ENCODE data around the gene FAAP24.
"Not testable (repeated sequence)": the region's sequence is repeated elsewhere in the genome, so short reads cannot be mapped to it uniquely, and the experiment has no call there.

FAAP24 gene

GRCh38 chr19:32997716-32998355, 25.8 kb downstream of the FAAP24 start:
- DNase-seq (ENCODE audit: extremely low read depth, insufficient read length) = no peak
- TF ChIP-seq CTCF (IDR thresholded peaks at IDR 0.05; ENCODE audit: insufficient read depth, low read length, poor library complexity, severe bottlenecking) = no peak
- H3K27me3 ChIP-seq (replicated peaks; ENCODE audit: control insufficient read depth, insufficient read depth, low read length) = no peaks in the 10 kb centered on the region
- H3K4me3 ChIP-seq (replicated peaks; ENCODE audit: low read depth, low read length) = no peak overlapping the region
- no peaks in the 10 kb centered on the region for H3K36me3 ChIP-seq (ENCODE audit: control insufficient read depth, insufficient read depth, low read length)

- no peaks in the 10 kb centered on the region for H3K27me3 ChIP-seq (replicated peaks; ENCODE audit: control insufficient read depth, insufficient read depth, low read length)
- no peak for TF ChIP-seq CTCF (IDR thresholded peaks at IDR 0.05; ENCODE audit: insufficient read depth, low read length, poor library complexity, severe bottlenecking)
- no peaks in the 10 kb centered on the region for H3K36me3 ChIP-seq (ENCODE audit: control insufficient read depth, insufficient read depth, low read length)
- H3K4me3 ChIP-seq (replicated peaks; ENCODE audit: low read depth, low read length) = no peak overlapping the region
- DNase-seq (ENCODE audit: extremely low read depth, insufficient read length) = no peak
Observed at GRCh38 chr19:32998722-32999121, 26.7 kb downstream of the FAAP24 start.

DNA sequence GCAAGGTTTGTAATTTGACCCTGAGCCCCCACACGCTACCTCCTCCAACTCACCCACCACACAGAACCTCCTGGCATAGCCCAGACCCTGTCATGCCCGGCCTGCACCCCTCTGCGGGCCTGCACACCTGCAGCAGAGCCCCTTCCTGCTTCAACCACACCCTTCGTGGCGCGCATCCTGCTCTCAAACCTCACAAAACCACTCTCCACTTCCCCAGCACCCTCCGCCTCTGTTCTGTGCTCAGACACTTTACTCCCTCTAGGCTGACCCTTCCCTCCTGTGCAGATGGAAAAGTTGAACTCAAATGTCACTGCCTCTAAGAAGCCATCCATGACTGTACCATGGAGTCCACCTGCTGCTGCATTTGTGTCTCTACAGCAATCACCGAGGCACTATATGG, 28.5 kb downstream of the FAAP24 start:
- H3K27me3 ChIP-seq (replicated peaks; ENCODE audit: control insufficient read depth, insufficient read depth, low read length) = no peaks in the 10 kb centered on the region
- H3K4me3 ChIP-seq (replicated peaks; ENCODE audit: low read depth, low read length) = no peak overlapping the region

GRCh38 chr19:33000910-33001309, 28.9 kb downstream of the FAAP24 start:
- Histone ChIP-seq H3K4me3 (replicated peaks; ENCODE audit: low read depth, low read length) (no peak overlapping the region), H3K36me3 (ENCODE audit: control insufficient read depth, insufficient read depth, low read length) (no peaks in the 10 kb centered on the region), H3K27me3 (replicated peaks; ENCODE audit: control insufficient read depth, insufficient read depth, low read length) (no peaks in the 10 kb centered on the region)
- no peak for DNase-seq (ENCODE audit: extremely low read depth, insufficient read length)
- TF ChIP-seq CTCF (IDR thresholded peaks at IDR 0.05; ENCODE audit: insufficient read depth, low read length, poor library complexity, severe bottlenecking) = no peak

More for the DNA sequence above, 28.5 kb downstream of the FAAP24 start:
- H3K36me3 ChIP-seq (ENCODE audit: control insufficient read depth, insufficient read depth, low read length) = no peaks in the 10 kb centered on the region
- TF ChIP-seq CTCF (IDR thresholded peaks at IDR 0.05; ENCODE audit: insufficient read depth, low read length, poor library complexity, severe bottlenecking) = no peak
- no peak for DNase-seq (ENCODE audit: extremely low read depth, insufficient read length)

- not testable (repeated sequence) for H3K36me3 ChIP-seq (ENCODE audit: control insufficient read depth, insufficient read depth, low read length); DNase-seq (ENCODE audit: extremely low read depth, insufficient read length); H3K4me3 ChIP-seq (replicated peaks; ENCODE audit: low read depth, low read length); H3K27me3 ChIP-seq (replicated peaks; ENCODE audit: control insufficient read depth, insufficient read depth, low read length)
Observed at GRCh38 chr19:33002126-33002865, 30.3 kb downstream of the FAAP24 start.

DNA sequence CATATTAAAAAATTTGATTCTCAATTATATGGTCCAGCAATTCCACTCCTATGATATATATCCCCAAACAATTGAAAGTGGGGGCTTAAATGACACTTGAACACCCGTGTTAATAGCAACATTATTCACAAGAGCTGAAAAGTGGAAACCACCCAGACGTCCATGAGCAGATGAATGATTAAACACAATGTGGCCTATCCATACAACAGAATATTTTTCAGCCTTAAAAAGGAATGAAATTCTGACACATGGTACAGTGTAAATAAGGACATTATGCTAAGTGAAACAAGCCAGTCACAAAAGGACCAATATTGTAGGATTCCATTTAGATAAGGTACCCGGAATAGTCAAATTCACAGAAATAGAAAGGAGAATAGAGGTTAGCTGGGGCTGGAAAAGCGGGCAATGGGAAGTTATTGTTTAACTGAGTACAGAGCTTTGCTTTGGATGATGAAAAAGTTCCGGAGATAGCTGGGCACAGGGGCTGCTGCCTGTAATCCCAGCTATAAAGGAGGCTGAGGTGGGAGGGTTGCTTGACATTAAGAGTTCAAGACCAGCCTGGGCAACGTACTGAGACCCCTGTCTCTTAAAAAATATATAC, 31.5 kb downstream of the FAAP24 start:
- H3K4me3 ChIP-seq (replicated peaks; ENCODE audit: low read depth, low read length); DNase-seq (ENCODE audit: extremely low read depth, insufficient read length); H3K27me3 ChIP-seq (replicated peaks; ENCODE audit: control insufficient read depth, insufficient read depth, low read length); H3K36me3 ChIP-seq (ENCODE audit: control insufficient read depth, insufficient read depth, low read length): not testable (repeated sequence)
